Endothelial cell of umbilical vein (primary cell): ENCODE data around the gene SELENOF. TPM values are rescaled to one million over a fixed set of nuclear protein-coding genes. Genes with fewer than 3 reads are reported as not detected.

Source experiments
- BruUV-seq: library from RNA; stranded (reverse); fragments of 400-500 nt; replicated peaks from 2 replicates; lab custom pipeline; 2021; lab: Mats Ljungman, UMichigan
- CTCF ChIA-PET: fragments of 300-600, 350-600 bp; sonication (Branson Sonifier 250); formaldehyde crosslinking; loops from one replicate; lab custom pipeline; 2021; ENCODE audit warnings: antibody characterized with exemption, inconsistent platforms; lab: Charles Lee
- POLR2A ChIA-PET: fragments of 300-600, 350-600 bp; sonication (Branson Sonifier 250); formaldehyde crosslinking; loops from one replicate; lab custom pipeline; 2021; ENCODE audit warnings: antibody characterized with exemption, inconsistent platforms; lab: Charles Lee
- DNase-seq: peaks from one replicate; pipeline ENCODE4 v3.0.0-alpha.2; 2011; ENCODE audit warnings: low read depth, low spot score
- FAIRE-seq: peaks from 2 replicates; lab custom pipeline; 2011; peaks lifted over from hg19 to GRCh38; lab: Jason Lieb, UNC
- H2AFZ ChIP-seq: 2 replicates; pipeline ENCODE4 v1.6.0; 2012; ENCODE audit warnings: low read depth, low read length, control low read depth, inconsistent platforms
- H3K27ac ChIP-seq: 2 replicates; pipeline ENCODE4 v1.5.1; 2011; ENCODE audit warnings: low read depth, mild to moderate bottlenecking, control low read depth, low read length, moderate library complexity; ENCODE audit not compliant: insufficient read depth
- H3K27me3 ChIP-seq, 2 experiments: 2 replicates each; pipeline versions ENCODE4 v1.6.0 to v1.6.1; 2011; ENCODE audit warnings: low read length in 2 of 2, mixed read lengths in 1 of 2; ENCODE audit not compliant: control insufficient read depth in 2 of 2, insufficient read depth in 2 of 2
- H3K36me3 ChIP-seq, 2 experiments: 2 replicates in 1 of 2; 3 replicates in 1 of 2; pipeline ENCODE4 v1.5.1; 2011; ENCODE audit warnings: low read length in 2 of 2, mild to moderate bottlenecking in 1 of 2, moderate library complexity in 1 of 2; ENCODE audit not compliant: control insufficient read depth in 2 of 2, insufficient read depth in 2 of 2; ENCODE audit errors: extremely low read depth in 1 of 2
- H3K4me1 ChIP-seq: 3 replicates; pipeline ENCODE4 v1.5.1; 2011; ENCODE audit warnings: mild to moderate bottlenecking, low read length; ENCODE audit not compliant: control insufficient read depth, insufficient read depth; ENCODE audit errors: extremely low read depth
- H3K4me2 ChIP-seq: 2 replicates; pipeline ENCODE4 v1.6.1; 2011; ENCODE audit warnings: low read length, control low read depth, mixed read lengths; ENCODE audit not compliant: insufficient read depth
- H3K4me3 ChIP-seq, 3 experiments: fragments of 200-600 bp in 1 of 3; sonication (generic), shearing (Covaris generic) in 1 of 3; replicated peaks in 1 of 3; 2 replicates each; pipeline ENCODE4 v1.5.1; 2011 to 2016; ENCODE audit warnings: control low read depth in 3 of 3, low read length in 3 of 3, mild to moderate bottlenecking in 2 of 3, inconsistent platforms in 1 of 3, low read depth in 1 of 3, moderate library complexity in 1 of 3; ENCODE audit not compliant: insufficient read depth in 1 of 3
- H3K79me2 ChIP-seq: 2 replicates; pipeline ENCODE4 v1.6.0; 2012; ENCODE audit warnings: low read length, inconsistent platforms; ENCODE audit not compliant: control insufficient read depth, insufficient read depth
- H3K9ac ChIP-seq: replicated peaks from 2 replicates; pipeline ENCODE3; 2011; ENCODE audit warnings: low read length, control low read depth; ENCODE audit not compliant: insufficient read depth; ENCODE audit errors: extremely low read depth
- H3K9me1 ChIP-seq: replicated peaks from 3 replicates; pipeline ENCODE4 v1.6.0; 2011; ENCODE audit warnings: mild to moderate bottlenecking, low read length; ENCODE audit not compliant: control insufficient read depth, insufficient read depth; ENCODE audit errors: extremely low read depth
- H3K9me3 ChIP-seq: replicated peaks from 2 replicates; pipeline ENCODE4 v1.5.1; 2012; ENCODE audit warnings: low read length, inconsistent platforms; ENCODE audit not compliant: control insufficient read depth, insufficient read depth
- H4K20me1 ChIP-seq: replicated peaks from 2 replicates; pipeline ENCODE3; 2011; ENCODE audit warnings: mild to moderate bottlenecking, low read length; ENCODE audit not compliant: control insufficient read depth, insufficient read depth; ENCODE audit errors: extremely low read depth
- EZH2 ChIP-seq: IDR thresholded peaks from 2 replicates; pipeline ENCODE4 v1.6.1; 2012; ENCODE audit warnings: borderline replicate concordance, low read depth, mild to moderate bottlenecking, moderate library complexity, low read length, inconsistent platforms; ENCODE audit not compliant: severe bottlenecking
- FOS ChIP-seq: IDR thresholded peaks from 2 replicates; pipeline ENCODE4 v1.6.1; 2011; ENCODE audit warnings: mild to moderate bottlenecking, low read length, moderate library complexity, borderline replicate concordance; ENCODE audit not compliant: insufficient read depth
- GATA2 ChIP-seq: IDR thresholded peaks from 2 replicates; pipeline ENCODE4 v1.7.0; 2011; ENCODE audit warnings: low read depth, mild to moderate bottlenecking, moderate library complexity, mixed read lengths, low read length; ENCODE audit not compliant: insufficient read length, insufficient read depth
- JUN ChIP-seq: IDR thresholded peaks from 2 replicates; pipeline ENCODE4 v1.6.1; 2011; ENCODE audit warnings: borderline replicate concordance, low read depth; ENCODE audit not compliant: insufficient read length, insufficient read depth
- MYC ChIP-seq: IDR thresholded peaks from one replicate; pipeline ENCODE4 v1.6.1; 2011; ENCODE audit warnings: mild to moderate bottlenecking, low read depth, low read length
- POLR2A ChIP-seq: IDR thresholded peaks from 2 replicates; pipeline ENCODE4 v1.6.1; 2012; ENCODE audit warnings: low read depth, mild to moderate bottlenecking, control low read depth, low read length
- POLR2AphosphoS5 ChIP-seq: IDR thresholded peaks from 2 replicates; pipeline ENCODE4 v1.6.1; 2012; ENCODE audit warnings: low read depth, mild to moderate bottlenecking, control low read depth, low read length, moderate library complexity; ENCODE audit not compliant: insufficient read depth
- dilution Hi-C: fragments of 300-500 bp; cut with MboI; formaldehyde crosslinking; loops from one replicate; pipeline ENCODE4 v1.15.0; 2019; ENCODE audit warnings: low sequenced_read_pairs; ENCODE audit not compliant: extremely low pct_ligation_motif_present
- intact Hi-C: fragments of 100-400 bp; cut with micrococcal nuclease; formaldehyde crosslinking; loops from one replicate; pipeline ENCODE4 v1.10.0; 2022
- polyA plus RNA-seq, 4 experiments: library from polyadenylated mRNA; depleted of rRNA in 3 of 4; stranded (reverse) in 3 of 4; unstranded in 1 of 4; fragments of >200 nt; gene quantifications; 2 replicates each; pipeline versions ENCODE4 v1.2.1 to v1.2.3, GENCODE V29; 2011 to 2012; ENCODE audit warnings: missing spikeins in 1 of 4
- total RNA-seq: library from RNA; stranded (reverse); gene quantifications from 2 replicates; pipeline ENCODE4 v1.2.3, GENCODE V29; 2021
- TF ChIP-seq, protein P1 (sequence below): IDR thresholded peaks from 2 replicates; pipeline ENCODE4 v1.6.1; 2011; ENCODE audit not compliant: insufficient read depth, insufficient read length
- TF ChIP-seq, protein P2 (sequence below), 2 donors: IDR thresholded peaks; 1 replicate in 1 of 2; 2 replicates in 1 of 2; pipeline ENCODE4 v1.5.1; 2011; ENCODE audit warnings: low read length in 2 of 2, mild to moderate bottlenecking in 2 of 2, moderate library complexity in 2 of 2, control low read depth in 1 of 2, inconsistent platforms in 1 of 2, low read depth in 1 of 2; ENCODE audit not compliant: insufficient read depth in 1 of 2; ENCODE audit errors: extremely low read depth in 1 of 2

Gene SELENOF
- total and polyA plus RNA-seq, 2 donors (not counting 3 experiments of a cell fraction or from before 2014, with no cell fraction given), result 102 to 202 TPM

DNA sequence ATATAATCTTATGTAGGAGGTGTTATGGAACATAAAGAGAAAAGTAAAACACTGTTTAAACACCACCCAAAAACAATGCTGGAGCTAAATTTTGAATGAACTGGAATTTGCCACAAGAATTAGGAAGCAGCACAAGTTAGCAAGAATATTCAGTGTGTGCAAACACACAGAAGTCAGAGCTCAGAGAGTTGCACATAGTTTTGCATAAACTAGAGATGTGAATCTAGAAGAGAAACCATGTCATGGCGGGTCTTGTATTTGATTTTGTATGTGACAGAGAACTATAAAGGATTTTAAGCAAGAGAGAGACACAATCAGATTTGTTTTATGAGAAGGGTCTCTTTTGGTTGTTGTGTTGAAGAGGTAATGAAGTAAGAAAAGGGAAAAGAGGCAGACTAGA lies 38.2 kb downstream of the SELENOF start:
- CTCF ChIA-PET, result interaction anchor here (1.4 kb wide), 1 partner anchor 22 kb away, joined by 4 read pairs; no protein-coding TSS in a partner anchor
- no peak for FAIRE-seq

More for the DNA sequence above, 38.2 kb downstream of the SELENOF start:
- Histone ChIP-seq H3K9ac (no peak overlapping the region), H3K27ac (no peak overlapping the region), H4K20me1 (no peaks in the 10 kb centered on the region), H3K36me3 (peaks cover 0 to 2% of the 10 kb centered on the region in 2 experiments), H3K4me3 (no peak overlapping the region), H3K4me2 (no peak overlapping the region), H3K27me3 (no peaks in the 10 kb centered on the region), H3K9me3 (no peaks in the 10 kb centered on the region), H3K9me1 (no peaks in the 10 kb centered on the region), H2AFZ (no peak overlapping the region), H3K4me1 (no peaks in the 10 kb centered on the region), H3K79me2 (peaks cover 2% of the 10 kb centered on the region)
- POLR2A ChIA-PET, result no interaction called here
- no TSS peak for BruUV-seq
- TF ChIP-seq, protein P1, sequence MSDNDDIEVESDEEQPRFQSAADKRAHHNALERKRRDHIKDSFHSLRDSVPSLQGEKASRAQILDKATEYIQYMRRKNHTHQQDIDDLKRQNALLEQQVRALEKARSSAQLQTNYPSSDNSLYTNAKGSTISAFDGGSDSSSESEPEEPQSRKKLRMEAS, result no peak
- TF ChIP-seq JUN (no peak), POLR2AphosphoS5 (no peak), FOS (no peak), POLR2A (no peak), MYC (no peak), GATA2 (no peak), EZH2 (no peak)
- TF ChIP-seq, protein P2, sequence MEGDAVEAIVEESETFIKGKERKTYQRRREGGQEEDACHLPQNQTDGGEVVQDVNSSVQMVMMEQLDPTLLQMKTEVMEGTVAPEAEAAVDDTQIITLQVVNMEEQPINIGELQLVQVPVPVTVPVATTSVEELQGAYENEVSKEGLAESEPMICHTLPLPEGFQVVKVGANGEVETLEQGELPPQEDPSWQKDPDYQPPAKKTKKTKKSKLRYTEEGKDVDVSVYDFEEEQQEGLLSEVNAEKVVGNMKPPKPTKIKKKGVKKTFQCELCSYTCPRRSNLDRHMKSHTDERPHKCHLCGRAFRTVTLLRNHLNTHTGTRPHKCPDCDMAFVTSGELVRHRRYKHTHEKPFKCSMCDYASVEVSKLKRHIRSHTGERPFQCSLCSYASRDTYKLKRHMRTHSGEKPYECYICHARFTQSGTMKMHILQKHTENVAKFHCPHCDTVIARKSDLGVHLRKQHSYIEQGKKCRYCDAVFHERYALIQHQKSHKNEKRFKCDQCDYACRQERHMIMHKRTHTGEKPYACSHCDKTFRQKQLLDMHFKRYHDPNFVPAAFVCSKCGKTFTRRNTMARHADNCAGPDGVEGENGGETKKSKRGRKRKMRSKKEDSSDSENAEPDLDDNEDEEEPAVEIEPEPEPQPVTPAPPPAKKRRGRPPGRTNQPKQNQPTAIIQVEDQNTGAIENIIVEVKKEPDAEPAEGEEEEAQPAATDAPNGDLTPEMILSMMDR (IDR thresholded peaks at IDR 0.05; ENCODE audit: extremely low read depth in 1 of 2, insufficient read depth in 1 of 2, low read depth in 1 of 2, low read length in 2 of 2), result no peak
- DNase-seq, result no peak
- intact Hi-C loops, result loop anchor here (2.0 kb wide), 1 partner anchor 13 kb away; no protein-coding TSS in a partner anchor
- dilution Hi-C loops, result no loop called here
